ENCODE data around the gene DNAJB6. TPM values are rescaled to one million over a fixed set of nuclear protein-coding genes. Genes with fewer than 3 reads are reported as not detected.

DNAJB6 gene
- total RNA-seq, 2 donors from 2014 or later: 68.3 to 199 TPM

- no peaks in the 10 kb centered on the region for H3K9me3 ChIP-seq
- WGBS: 94% methylated on average over 16 of the region's 16 CpGs
Observed at GRCh38 chr7:157415486-157415885, 78.7 kb downstream of the DNAJB6 start.

GRCh38 chr7:157416011-157416410, 79.2 kb downstream of the DNAJB6 start:
- WGBS: 96% methylated on average over 30 of the region's 30 CpGs

More at GRCh38 chr7:157415486-157415885, 78.7 kb downstream of the DNAJB6 start:
- Histone ChIP-seq H3K4me3 (no peak overlapping the region), H3K27me3 (replicated peaks; ENCODE audit: insufficient read depth) (no peaks in the 10 kb centered on the region), H3K4me1 (replicated peaks) (no peaks in the 10 kb centered on the region), H3K36me3 (no peaks in the 10 kb centered on the region), H3K27ac (no peak overlapping the region)
- DNase-seq (ENCODE audit: low spot score): no peak
- TF ChIP-seq POLR2AphosphoS5 (IDR thresholded peaks at IDR 0.05): no peak
- TF ChIP-seq CTCF (IDR thresholded peaks at IDR 0.05): no peak
- TF ChIP-seq POLR2A (IDR thresholded peaks at IDR 0.05): no peak
- intact Hi-C loops (cut with DNase I): no loop called here

GRCh38 chr7:157418204-157419034, 81.6 kb downstream of the DNAJB6 start:
- H3K27me3 ChIP-seq (replicated peaks; ENCODE audit: insufficient read depth): no peaks in the 10 kb centered on the region
- no peaks in the 10 kb centered on the region for H3K36me3 ChIP-seq
- TF ChIP-seq POLR2A (IDR thresholded peaks at IDR 0.05) (no peak), POLR2AphosphoS5 (IDR thresholded peaks at IDR 0.05) (no peak), CTCF (IDR thresholded peaks at IDR 0.05) (no peak)
- 88% methylated on average over 41 of the region's 41 CpGs for WGBS
- H3K4me3 ChIP-seq: no peak overlapping the region
- H3K27ac ChIP-seq: no peak overlapping the region
- DNase-seq (ENCODE audit: low spot score): no peak
- intact Hi-C loops (cut with DNase I): no loop called here
- H3K9me3 ChIP-seq: no peaks in the 10 kb centered on the region
- no peaks in the 10 kb centered on the region for H3K4me1 ChIP-seq (replicated peaks)

More at GRCh38 chr7:157416011-157416410, 79.2 kb downstream of the DNAJB6 start:
- TF ChIP-seq POLR2A (IDR thresholded peaks at IDR 0.05) (no peak), POLR2AphosphoS5 (IDR thresholded peaks at IDR 0.05) (no peak), CTCF (IDR thresholded peaks at IDR 0.05) (no peak)
- Histone ChIP-seq H3K27ac (no peak overlapping the region), H3K4me1 (replicated peaks) (no peaks in the 10 kb centered on the region), H3K36me3 (no peaks in the 10 kb centered on the region), H3K27me3 (replicated peaks; ENCODE audit: insufficient read depth) (no peaks in the 10 kb centered on the region), H3K9me3 (no peaks in the 10 kb centered on the region), H3K4me3 (no peak overlapping the region)
- no peak for DNase-seq (ENCODE audit: low spot score)
- intact Hi-C loops (cut with DNase I): no loop called here

GRCh38 chr7:157419035-157419293, 82.2 kb downstream of the DNAJB6 start:
- Histone ChIP-seq H3K9me3 (no peaks in the 10 kb centered on the region), H3K27me3 (replicated peaks; ENCODE audit: insufficient read depth) (no peaks in the 10 kb centered on the region), H3K27ac (no peak overlapping the region), H3K4me3 (no peak overlapping the region), H3K36me3 (no peaks in the 10 kb centered on the region), H3K4me1 (replicated peaks) (no peaks in the 10 kb centered on the region)
- TF ChIP-seq CTCF (IDR thresholded peaks at IDR 0.05): no peak
- no peak for TF ChIP-seq POLR2A (IDR thresholded peaks at IDR 0.05)
- no peak for TF ChIP-seq POLR2AphosphoS5 (IDR thresholded peaks at IDR 0.05)
- 100% methylated on average over 1 of the region's 8 CpGs for whole genome bisulfite sequencing
- DNase-seq (ENCODE audit: low spot score): no peak
- intact Hi-C loops (cut with DNase I): no loop called here

- H3K36me3 ChIP-seq: no peaks in the 10 kb centered on the region
- H3K27ac ChIP-seq: no peak overlapping the region
- H3K4me3 ChIP-seq: no peak overlapping the region
- DNase-seq (ENCODE audit: low spot score): no peak
- no peak for TF ChIP-seq CTCF (IDR thresholded peaks at IDR 0.05)
- TF ChIP-seq POLR2A (IDR thresholded peaks at IDR 0.05): no peak
- no peak for TF ChIP-seq POLR2AphosphoS5 (IDR thresholded peaks at IDR 0.05)
- intact Hi-C loops (cut with DNase I): no loop called here
- no peaks in the 10 kb centered on the region for H3K4me1 ChIP-seq (replicated peaks)
- WGBS: 92% methylated on average over 23 of the region's 23 CpGs
- H3K27me3 ChIP-seq (replicated peaks; ENCODE audit: insufficient read depth): no peaks in the 10 kb centered on the region
- no peaks in the 10 kb centered on the region for H3K9me3 ChIP-seq
Observed at GRCh38 chr7:157422279-157422678, 85.5 kb downstream of the DNAJB6 start.
